ENCODE measurements around the gene SPEG.

GRCh38 chr2:219446101-219446504 lies 11.5 kb downstream of the SPEG start:
- TF ChIP-seq CTCF (IDR thresholded peaks at IDR 0.05; ENCODE audit: low read depth, low read length) (no peak), EZH2phosphoT487 (IDR thresholded peaks at IDR 0.05; ENCODE audit: low read depth) (no peak)

Measured in OCI-LY3 (cell line).